NT2/D1 (cell line): ENCODE measurements around the gene EIF4E1B.

Experiments used
- SUZ12 ChIP-seq: IDR thresholded peaks from 2 replicates; pipeline ENCODE4 v1.6.1; 2011; ENCODE audit not compliant: insufficient read length, insufficient read depth; ENCODE audit errors: extremely low read depth
- YY1 ChIP-seq: IDR thresholded peaks from 2 replicates; pipeline ENCODE4 v1.6.1; 2011; ENCODE audit not compliant: insufficient read length, insufficient read depth
- ZNF274 ChIP-seq: IDR thresholded peaks from 2 replicates; pipeline ENCODE4 v1.6.1; 2011; ENCODE audit warnings: mild to moderate bottlenecking, low read depth, low read length

GRCh38 chr5:176614805-176615478 is 15.5 kb upstream of the EIF4E1B start:
- TF ChIP-seq ZNF274, result no peak
- TF ChIP-seq SUZ12, result no peak
- no peak for TF ChIP-seq YY1
